Osteocyte (in vitro differentiated cells): ENCODE results near the gene CEMIP2. TPM values are rescaled to one million over a fixed set of nuclear protein-coding genes. Genes with fewer than 3 reads are reported as not detected.

Experiments used
- DNase-seq: peaks from one replicate; pipeline ENCODE4 v3.0.0; 2021; ENCODE audit warnings: mixed read lengths; ENCODE audit not compliant: unreplicated experiment; ENCODE audit errors: extremely low spot score
- H3K27ac Mint-ChIP-seq: one replicate; pipeline ENCODE4 v1.8.0; 2021; ENCODE audit warnings: mild to moderate bottlenecking, mixed read lengths; ENCODE audit not compliant: unreplicated experiment
- H3K27me3 Mint-ChIP-seq: one replicate; pipeline ENCODE4 v1.8.0; 2021; ENCODE audit warnings: mixed read lengths; ENCODE audit not compliant: unreplicated experiment
- H3K36me3 Mint-ChIP-seq: one replicate; pipeline ENCODE4 v1.8.0; 2021; ENCODE audit warnings: mixed read lengths; ENCODE audit not compliant: unreplicated experiment
- H3K4me1 Mint-ChIP-seq: one replicate; pipeline ENCODE4 v1.8.0; 2021; ENCODE audit warnings: mixed read lengths; ENCODE audit not compliant: unreplicated experiment
- H3K4me3 Mint-ChIP-seq: one replicate; pipeline ENCODE4 v1.8.0; 2021; ENCODE audit warnings: mild to moderate bottlenecking, moderate library complexity, mixed read lengths; ENCODE audit not compliant: unreplicated experiment
- H3K9me3 Mint-ChIP-seq: one replicate; pipeline ENCODE4 v1.8.0; 2021; ENCODE audit warnings: mixed read lengths; ENCODE audit not compliant: unreplicated experiment
- CTCF ChIP-seq: fragments of 200-600 bp; sonication (generic); IDR thresholded peaks from 2 replicates; pipeline ENCODE4 v1.5.0; 2021; ENCODE audit warnings: antibody characterized with exemption, mild to moderate bottlenecking, moderate library complexity
- total RNA-seq: library from RNA; stranded (reverse); gene quantifications from 2 replicates; pipeline ENCODE4 v1.2.1, GENCODE V29; 2021

The CEMIP2 gene
- total RNA-seq, 1 donor from 2014 or later, result 20.9 TPM

GRCh38 chr9:71752352-71752751 is 16.0 kb downstream of the CEMIP2 start:
- Mint-ChIP-seq H3K4me1 (peaks cover 29% of the 10 kb centered on the region), H3K27me3 (no peaks in the 10 kb centered on the region), H3K36me3 (no peaks in the 10 kb centered on the region), H3K9me3 (no peaks in the 10 kb centered on the region), H3K27ac (no peak overlapping the region), H3K4me3 (no peak overlapping the region)
- no peak for DNase-seq
- TF ChIP-seq CTCF, result no peak

DNA sequence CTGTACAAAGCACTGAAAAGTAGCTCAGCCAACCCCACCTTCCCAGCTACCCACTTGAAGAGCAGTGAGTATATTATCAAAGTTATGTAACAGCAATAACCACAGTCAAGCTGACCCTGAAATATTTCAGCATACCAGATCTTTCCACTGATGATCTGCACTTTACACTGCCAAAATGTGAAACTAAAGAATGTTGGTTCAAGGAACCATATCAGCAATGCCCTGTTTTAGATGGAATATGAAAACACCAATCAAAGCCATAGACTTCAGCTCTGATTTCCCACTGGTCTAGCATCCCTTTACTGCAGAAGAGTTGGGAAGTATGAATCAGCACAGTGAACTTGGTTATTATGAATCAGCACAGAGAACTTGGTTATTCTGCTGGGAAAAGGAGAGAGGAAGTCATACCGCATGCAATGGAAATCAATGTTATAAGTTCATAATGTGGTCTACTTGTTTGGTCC is 20.0 kb downstream of the CEMIP2 start:
- DNase-seq, result no peak
- H3K27ac Mint-ChIP-seq, result peak overlapping the region; percentile 69
- H3K27me3 Mint-ChIP-seq, result no peaks in the 10 kb centered on the region
- peaks cover 16% of the 10 kb centered on the region for H3K36me3 Mint-ChIP-seq
- TF ChIP-seq CTCF, result no peak
- no peaks in the 10 kb centered on the region for H3K9me3 Mint-ChIP-seq
- H3K4me1 Mint-ChIP-seq, result peaks cover 22% of the 10 kb centered on the region
- H3K4me3 Mint-ChIP-seq, result peak overlapping the region; percentile 34

- no peak overlapping the region for H3K4me3 Mint-ChIP-seq
- H3K27me3 Mint-ChIP-seq, result no peaks in the 10 kb centered on the region
- H3K27ac Mint-ChIP-seq, result peak overlapping the region; percentile 69
- H3K4me1 Mint-ChIP-seq, result peaks cover 29% of the 10 kb centered on the region
- H3K36me3 Mint-ChIP-seq, result peaks cover 16% of the 10 kb centered on the region
- DNase-seq, result no peak
- no peak for TF ChIP-seq CTCF
- no peaks in the 10 kb centered on the region for H3K9me3 Mint-ChIP-seq
Observed at GRCh38 chr9:71747576-71747975, 20.7 kb downstream of the CEMIP2 start.

- Mint-ChIP-seq H3K4me1 (peaks cover 33% of the 10 kb centered on the region), H3K27ac (no peak overlapping the region), H3K27me3 (no peaks in the 10 kb centered on the region), H3K9me3 (no peaks in the 10 kb centered on the region), H3K36me3 (peaks cover 18% of the 10 kb centered on the region), H3K4me3 (no peak overlapping the region)
- DNase-seq, result no peak
- no peak for TF ChIP-seq CTCF
Observed at GRCh38 chr9:71746758-71747125, 21.6 kb downstream of the CEMIP2 start.

GRCh38 chr9:71746023-71746757 is 22.1 kb downstream of the CEMIP2 start:
- Mint-ChIP-seq H3K36me3 (peaks cover 18% of the 10 kb centered on the region), H3K4me3 (no peak overlapping the region)
- no peak for DNase-seq

More at GRCh38 chr9:71746023-71746757, 22.1 kb downstream of the CEMIP2 start:
- no peaks in the 10 kb centered on the region for H3K27me3 Mint-ChIP-seq
- no peak for TF ChIP-seq CTCF
- no peak overlapping the region for H3K27ac Mint-ChIP-seq
- H3K9me3 Mint-ChIP-seq, result no peaks in the 10 kb centered on the region
- peaks cover 33% of the 10 kb centered on the region for H3K4me1 Mint-ChIP-seq
